GM13976 (cell line): Measurements from ENCODE around the gene SDK1.
"Not testable (repeated sequence)": the region's sequence is repeated elsewhere in the genome, so short reads cannot be mapped to it uniquely, and the experiment has no call there.

ENCODE experiments used
- DNase-seq: peaks from one replicate; pipeline ENCODE4 v3.0.0; 2012; ENCODE audit warnings: low spot score
- in situ Hi-C: fragments of 300-500 bp; cut with MboI; formaldehyde crosslinking; loops from one replicate; pipeline ENCODE4 v1.12.0; 2022; ENCODE audit warnings: low sequenced_read_pairs, mixed read lengths, inconsistent platforms; ENCODE audit not compliant: unreplicated experiment
- TF ChIP-seq, protein P1 (sequence below): IDR thresholded peaks from 2 replicates; pipeline ENCODE4 v1.5.1; 2012; ENCODE audit warnings: borderline replicate concordance, mild to moderate bottlenecking; ENCODE audit not compliant: insufficient read depth; ENCODE audit errors: extremely low read depth, missing control alignments, control extremely low read depth

SDK1 gene

GRCh38 chr7:3927446-3928110 is 626.5 kb downstream of the SDK1 start:
- in situ Hi-C loops: no loop called here
- DNase-seq: no peak
- TF ChIP-seq, protein P1, sequence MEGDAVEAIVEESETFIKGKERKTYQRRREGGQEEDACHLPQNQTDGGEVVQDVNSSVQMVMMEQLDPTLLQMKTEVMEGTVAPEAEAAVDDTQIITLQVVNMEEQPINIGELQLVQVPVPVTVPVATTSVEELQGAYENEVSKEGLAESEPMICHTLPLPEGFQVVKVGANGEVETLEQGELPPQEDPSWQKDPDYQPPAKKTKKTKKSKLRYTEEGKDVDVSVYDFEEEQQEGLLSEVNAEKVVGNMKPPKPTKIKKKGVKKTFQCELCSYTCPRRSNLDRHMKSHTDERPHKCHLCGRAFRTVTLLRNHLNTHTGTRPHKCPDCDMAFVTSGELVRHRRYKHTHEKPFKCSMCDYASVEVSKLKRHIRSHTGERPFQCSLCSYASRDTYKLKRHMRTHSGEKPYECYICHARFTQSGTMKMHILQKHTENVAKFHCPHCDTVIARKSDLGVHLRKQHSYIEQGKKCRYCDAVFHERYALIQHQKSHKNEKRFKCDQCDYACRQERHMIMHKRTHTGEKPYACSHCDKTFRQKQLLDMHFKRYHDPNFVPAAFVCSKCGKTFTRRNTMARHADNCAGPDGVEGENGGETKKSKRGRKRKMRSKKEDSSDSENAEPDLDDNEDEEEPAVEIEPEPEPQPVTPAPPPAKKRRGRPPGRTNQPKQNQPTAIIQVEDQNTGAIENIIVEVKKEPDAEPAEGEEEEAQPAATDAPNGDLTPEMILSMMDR: no peak

DNA sequence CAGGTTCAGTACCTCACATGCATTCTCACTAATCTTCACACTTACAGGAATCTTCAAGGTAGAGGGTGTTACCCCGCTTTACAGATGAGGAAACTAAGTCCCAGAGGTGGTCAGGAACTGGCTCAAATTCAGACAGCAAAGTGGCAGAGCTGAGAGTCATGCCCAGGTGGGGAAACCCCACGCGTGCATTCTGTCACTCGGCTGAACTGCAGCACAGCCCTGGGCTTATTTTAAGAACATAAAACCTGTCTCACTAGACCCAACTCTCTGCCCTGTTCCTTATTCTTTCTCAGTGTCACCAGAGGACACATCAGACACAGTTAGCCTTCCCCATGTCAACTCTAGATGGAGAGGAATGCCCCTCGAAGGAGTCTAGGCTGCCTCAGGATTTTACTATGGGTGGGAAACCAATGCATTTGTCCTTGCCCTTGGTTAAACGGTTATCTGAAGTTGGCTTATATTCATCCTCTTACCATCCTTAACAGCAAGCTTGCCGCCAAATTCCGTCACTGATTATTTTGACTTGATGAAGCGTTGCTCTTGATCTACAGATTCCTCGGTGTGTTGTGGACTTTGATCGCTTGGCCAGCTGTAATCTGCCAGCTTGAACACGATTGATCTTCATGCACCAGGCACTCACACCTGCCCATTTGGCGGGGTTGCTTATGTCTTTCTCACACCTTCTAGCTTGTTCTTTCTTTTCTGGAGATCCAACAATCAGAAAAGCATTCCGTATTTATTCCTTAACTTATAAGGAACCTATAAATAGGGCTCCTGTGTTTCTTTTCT is 627.9 kb downstream of the SDK1 start:
- no peak for DNase-seq
- TF ChIP-seq, protein P1: no peak
- in situ Hi-C loops: no loop called here

GRCh38 chr7:3931843-3932242 is 630.8 kb downstream of the SDK1 start:
- TF ChIP-seq, protein P1: no peak

DNA sequence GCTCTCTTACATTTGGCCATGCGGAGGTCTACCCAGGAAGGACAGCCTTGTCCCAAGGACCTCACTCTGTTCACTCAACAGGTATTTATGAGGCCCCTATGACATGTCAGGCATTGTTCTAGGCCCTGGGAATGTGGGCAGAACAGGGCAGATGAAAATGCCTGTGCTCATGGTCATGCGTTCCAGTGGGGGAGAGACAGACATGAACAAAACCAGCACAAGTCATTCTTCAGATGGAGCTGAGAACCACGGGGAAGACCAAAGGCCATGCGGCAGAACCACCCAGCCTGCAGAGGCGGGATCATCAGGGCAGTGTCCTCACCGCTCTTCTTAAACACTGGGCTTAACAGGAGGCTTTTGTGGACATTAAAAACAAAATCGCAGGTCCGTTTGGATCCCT is 636.1 kb downstream of the SDK1 start:
- TF ChIP-seq, protein P1: no peak
- DNase-seq: no peak
- in situ Hi-C loops: no loop called here

More at GRCh38 chr7:3931843-3932242, 630.8 kb downstream of the SDK1 start:
- DNase-seq: no peak
- in situ Hi-C loops: no loop called here

GRCh38 chr7:3937605-3938004 is 636.6 kb downstream of the SDK1 start:
- DNase-seq: no peak
- in situ Hi-C loops: no loop called here
- TF ChIP-seq, protein P1: no peak

GRCh38 chr7:3941706-3942105 is 640.7 kb downstream of the SDK1 start:
- in situ Hi-C loops, DNase-seq: not testable (repeated sequence)

- no peak for DNase-seq
- TF ChIP-seq, protein P1: no peak
- in situ Hi-C loops: no loop called here
Observed at GRCh38 chr7:3942276-3942675, 641.2 kb downstream of the SDK1 start.
